HUES6 (cell line): ENCODE measurements around the gene HDDC3.
"Not testable (repeated sequence)": the region's sequence is repeated elsewhere in the genome, so short reads cannot be mapped to it uniquely, and the experiment has no call there.

Experiments
- H3K27ac ChIP-seq: 2 replicates; pipeline ENCODE4 v1.7.0; 2013; ENCODE audit warnings: low read depth, mild to moderate bottlenecking, low read length, inconsistent platforms
- H3K27me3 ChIP-seq: 2 replicates; pipeline ENCODE4 v1.6.1; 2013; ENCODE audit warnings: low read length; ENCODE audit not compliant: control insufficient read depth, insufficient read depth
- H3K36me3 ChIP-seq: 2 replicates; pipeline ENCODE4 v1.6.1; 2013; ENCODE audit warnings: low read length; ENCODE audit not compliant: control insufficient read depth, insufficient read depth
- H3K4me1 ChIP-seq: 2 replicates; pipeline ENCODE4 v1.6.1; 2013; ENCODE audit warnings: low read length; ENCODE audit not compliant: control insufficient read depth, insufficient read depth
- H3K4me3 ChIP-seq: 2 replicates; pipeline ENCODE4 v1.5.1; 2013; ENCODE audit warnings: low read depth, low read length
- H3K9ac ChIP-seq: one replicate; pipeline ENCODE4 v1.6.1; 2013; ENCODE audit warnings: mild to moderate bottlenecking, low read length
- H3K9me3 ChIP-seq: 2 replicates; pipeline ENCODE4 v1.6.1; 2013; ENCODE audit warnings: low read depth, low read length; ENCODE audit not compliant: control insufficient read depth, insufficient read depth

Gene HDDC3

DNA sequence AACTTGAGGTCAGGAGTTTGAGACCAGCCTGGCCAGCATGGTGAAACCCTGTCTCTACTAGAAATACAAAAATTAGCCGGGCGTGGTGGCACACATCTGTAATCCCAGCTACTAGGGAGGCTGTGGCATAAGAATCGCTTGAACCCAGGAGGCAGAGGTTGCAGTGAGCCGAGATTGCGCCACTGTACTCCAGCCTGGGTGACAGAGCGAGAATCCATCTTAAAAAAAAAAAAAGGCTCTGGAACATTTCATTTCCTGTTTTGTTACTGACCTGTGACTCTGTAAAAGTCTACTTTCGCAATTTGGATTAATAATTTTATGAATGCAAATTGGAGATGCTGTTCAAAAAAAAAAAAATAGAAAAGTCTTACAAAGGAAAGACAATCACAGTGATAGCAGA, 4.2 kb downstream of the HDDC3 start:
- H3K9ac ChIP-seq, H3K27me3 ChIP-seq, H3K9me3 ChIP-seq, H3K4me3 ChIP-seq, H3K4me1 ChIP-seq, H3K36me3 ChIP-seq, H3K27ac ChIP-seq: not testable (repeated sequence)

DNA sequence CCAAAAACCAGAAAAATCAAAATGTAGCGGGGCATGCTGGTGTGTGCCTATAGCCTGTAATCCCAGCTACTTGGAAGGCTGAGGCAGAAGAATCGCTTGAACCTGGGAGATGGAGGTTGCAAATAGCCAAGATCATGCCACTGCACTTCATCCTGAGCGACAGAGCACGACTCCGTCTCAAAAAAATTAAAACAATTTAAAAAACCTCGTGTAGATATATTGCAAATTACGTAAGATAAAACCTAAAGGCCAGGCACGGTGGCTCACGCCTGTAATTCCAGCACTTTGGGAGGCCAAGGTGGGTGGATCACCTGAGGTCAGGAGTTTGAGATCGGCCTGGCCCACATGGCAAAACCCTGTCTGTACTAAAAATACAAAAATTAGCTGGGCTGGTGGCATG, 5.6 kb downstream of the HDDC3 start:
- H3K4me3 ChIP-seq, H3K9ac ChIP-seq, H3K4me1 ChIP-seq, H3K27ac ChIP-seq, H3K36me3 ChIP-seq, H3K27me3 ChIP-seq, H3K9me3 ChIP-seq: not testable (repeated sequence)

DNA sequence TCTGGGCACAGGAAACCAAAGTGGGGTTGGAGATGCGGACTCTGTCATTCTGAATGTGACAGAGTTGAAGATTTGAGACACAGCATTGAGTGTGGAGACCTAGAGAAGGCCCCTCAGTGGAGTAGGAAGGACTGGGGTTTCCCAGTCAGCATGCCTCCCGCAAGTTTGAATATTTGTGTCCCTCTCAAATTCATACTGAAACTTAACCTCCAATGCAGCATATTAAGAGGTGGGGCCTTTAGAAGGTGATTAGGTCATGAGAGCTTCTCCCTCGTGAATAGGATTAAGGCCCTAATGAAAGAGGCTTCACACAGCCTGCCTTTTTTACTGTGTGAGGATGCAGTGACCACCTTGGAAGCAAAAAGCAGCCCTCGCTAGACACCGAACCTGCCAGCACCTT, 8.0 kb downstream of the HDDC3 start:
- no peaks in the 10 kb centered on the region for H3K9me3 ChIP-seq
- no peaks in the 10 kb centered on the region for H3K27me3 ChIP-seq
- H3K27ac ChIP-seq, result no peak overlapping the region
- H3K4me3 ChIP-seq, result no peak overlapping the region
- no peaks in the 10 kb centered on the region for H3K4me1 ChIP-seq
- H3K36me3 ChIP-seq, result peaks cover 12% of the 10 kb centered on the region; the same call in 1 of the 2 replicates
- no peak overlapping the region for H3K9ac ChIP-seq

DNA sequence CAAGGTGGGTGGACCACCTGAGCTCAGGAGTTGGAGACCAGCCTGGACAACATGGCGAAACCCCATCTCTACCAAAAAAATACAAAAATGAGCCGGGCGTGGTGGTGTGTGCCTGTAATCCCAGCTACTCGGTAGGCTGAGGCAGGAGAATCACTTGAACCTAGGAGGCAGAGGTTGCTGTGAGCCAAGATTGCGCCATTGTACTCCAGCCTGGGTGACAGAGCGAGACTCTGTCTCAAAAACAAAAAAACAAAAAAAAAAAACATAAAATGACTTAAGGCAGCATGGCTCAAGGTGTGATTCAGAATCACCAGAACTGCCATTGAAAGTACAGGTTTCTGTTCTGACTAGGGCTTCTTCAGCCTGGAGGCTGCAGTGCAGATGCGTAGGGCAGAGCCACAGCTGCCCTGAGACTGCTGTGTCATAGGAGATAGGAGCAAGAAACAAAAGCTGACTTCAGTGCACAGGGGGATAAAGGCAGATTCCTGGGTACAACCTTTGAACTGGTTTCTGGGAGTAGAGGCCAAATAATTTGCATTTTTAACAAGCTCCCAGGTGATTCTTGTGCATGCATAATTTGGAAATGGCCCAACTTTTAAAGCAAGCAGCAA, 9.5 kb downstream of the HDDC3 start:
- not testable (repeated sequence) for H3K27me3 ChIP-seq, H3K9ac ChIP-seq, H3K4me3 ChIP-seq, H3K9me3 ChIP-seq, H3K27ac ChIP-seq, H3K4me1 ChIP-seq
- H3K36me3 ChIP-seq, result peaks cover 25% of the 10 kb centered on the region

DNA sequence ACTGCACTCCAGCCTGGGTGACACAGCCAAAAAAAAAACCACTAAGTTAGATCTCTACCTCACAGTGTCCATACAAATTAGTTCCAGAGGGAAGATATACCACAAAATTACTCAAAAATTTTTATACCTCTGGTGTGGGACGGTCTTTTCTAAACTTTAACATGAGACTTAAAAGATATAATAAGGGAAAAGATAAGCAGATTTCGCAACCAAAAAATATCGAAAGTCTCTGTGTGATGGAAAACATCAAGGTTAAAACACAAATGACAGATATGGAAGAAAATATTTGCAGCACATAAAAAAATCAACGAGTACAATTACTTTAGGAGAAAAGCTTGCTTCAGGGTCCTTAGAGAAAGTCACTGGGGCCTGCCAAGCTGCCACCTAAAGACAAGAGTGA, 10.5 kb downstream of the HDDC3 start:
- no peak overlapping the region for H3K4me3 ChIP-seq
- H3K36me3 ChIP-seq, result peaks cover 32% of the 10 kb centered on the region
- H3K9me3 ChIP-seq, result no peaks in the 10 kb centered on the region
- H3K9ac ChIP-seq, result no peak overlapping the region
- no peaks in the 10 kb centered on the region for H3K4me1 ChIP-seq
- H3K27ac ChIP-seq, result no peak overlapping the region
- no peaks in the 10 kb centered on the region for H3K27me3 ChIP-seq

DNA sequence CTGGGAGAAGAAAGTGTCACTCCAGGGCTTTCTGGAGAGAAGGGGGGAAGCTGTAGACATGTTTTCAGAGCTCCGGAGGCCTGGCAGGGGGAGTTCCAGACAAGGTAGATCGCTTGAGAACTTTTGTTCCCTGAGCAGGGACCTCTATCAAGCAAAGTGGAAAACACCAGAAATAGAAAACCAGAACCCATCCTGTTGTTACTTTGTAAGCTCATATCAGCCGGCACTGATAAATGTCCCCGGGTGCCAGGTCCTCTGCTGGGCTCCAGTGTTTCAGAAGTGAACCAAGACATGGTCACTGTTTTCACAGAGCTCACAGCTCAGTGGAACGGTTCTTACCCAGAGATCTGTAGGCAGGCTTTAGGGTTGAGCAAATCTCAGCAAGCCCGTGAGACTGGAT, 13.5 kb downstream of the HDDC3 start:
- Histone ChIP-seq H3K9me3 (no peaks in the 10 kb centered on the region), H3K9ac (no peak overlapping the region), H3K27me3 (no peaks in the 10 kb centered on the region), H3K27ac (no peak overlapping the region), H3K4me1 (peaks cover 9% of the 10 kb centered on the region; the same call in 1 of the 2 replicates), H3K36me3 (peaks cover 45% of the 10 kb centered on the region), H3K4me3 (no peak overlapping the region)

DNA sequence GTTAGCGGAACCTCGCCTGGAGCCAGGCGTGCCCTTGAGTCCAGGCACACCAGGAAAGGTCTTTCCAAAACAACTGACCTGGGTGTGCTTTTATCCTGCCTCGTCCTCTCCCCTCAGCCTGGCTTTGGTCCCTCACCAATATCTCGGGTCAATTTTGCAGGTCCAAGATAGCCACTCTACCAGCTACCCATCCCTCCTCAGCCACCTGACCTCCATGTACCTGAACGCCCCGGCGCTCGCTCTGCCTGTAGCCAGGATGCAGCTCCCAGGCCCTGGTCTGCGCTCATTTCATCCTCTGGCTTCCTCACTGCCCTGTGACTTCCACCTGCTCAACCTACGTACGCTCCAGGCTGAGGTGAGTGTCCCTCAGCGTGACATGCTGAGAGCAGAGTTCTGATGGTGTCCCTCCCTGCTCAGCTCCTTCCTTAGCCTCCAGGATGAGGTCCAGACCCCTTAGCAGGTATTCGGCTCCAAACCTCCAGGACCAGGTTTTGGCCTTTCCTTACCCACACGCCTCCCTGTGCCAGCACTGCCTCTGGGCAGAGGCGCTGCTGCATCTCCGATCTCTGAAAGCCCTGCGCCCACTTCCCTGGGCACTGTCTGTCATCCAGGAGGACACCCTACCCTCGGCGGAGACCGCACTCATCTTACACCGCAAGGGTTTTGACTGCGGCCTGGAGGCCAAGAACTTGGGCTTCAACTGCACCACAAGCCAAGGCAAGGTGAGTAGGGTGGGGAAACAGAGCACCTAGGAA, 14.1 kb downstream of the HDDC3 start:
- H3K4me3 ChIP-seq, result no peak overlapping the region
- no peak overlapping the region for H3K9ac ChIP-seq
- H3K36me3 ChIP-seq, result peaks cover 51% of the 10 kb centered on the region
- no peak overlapping the region for H3K27ac ChIP-seq
- H3K4me1 ChIP-seq, result peaks cover 9% of the 10 kb centered on the region; the same call in 1 of the 2 replicates
- H3K9me3 ChIP-seq, result no peaks in the 10 kb centered on the region
- no peaks in the 10 kb centered on the region for H3K27me3 ChIP-seq

DNA sequence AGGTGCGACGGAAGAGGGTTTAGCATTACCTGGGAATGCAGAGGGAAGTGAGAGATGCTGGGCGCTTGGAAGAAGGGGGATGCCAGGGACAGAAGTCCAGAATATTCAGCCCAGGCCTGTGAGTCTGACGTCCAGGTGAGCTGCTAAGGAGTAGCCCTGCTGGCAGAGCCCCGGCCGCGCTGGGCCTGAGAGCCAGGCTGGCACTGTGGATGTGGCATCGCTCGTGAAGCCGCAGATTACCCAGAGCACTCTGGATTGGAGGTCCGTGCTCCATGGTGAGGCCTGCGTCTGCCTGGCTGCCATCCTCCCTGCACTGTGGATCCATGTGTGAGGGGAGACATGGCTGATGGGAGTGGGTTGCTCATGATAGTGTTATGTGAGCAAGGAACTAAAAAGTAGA, 14.8 kb downstream of the HDDC3 start:
- no peaks in the 10 kb centered on the region for H3K27me3 ChIP-seq
- H3K36me3 ChIP-seq, result peaks cover 58% of the 10 kb centered on the region
- no peaks in the 10 kb centered on the region for H3K9me3 ChIP-seq
- H3K27ac ChIP-seq, result no peak overlapping the region
- no peak overlapping the region for H3K4me3 ChIP-seq
- H3K9ac ChIP-seq, result no peak overlapping the region
- H3K4me1 ChIP-seq, result peaks cover 9% of the 10 kb centered on the region; the same call in 1 of the 2 replicates

DNA sequence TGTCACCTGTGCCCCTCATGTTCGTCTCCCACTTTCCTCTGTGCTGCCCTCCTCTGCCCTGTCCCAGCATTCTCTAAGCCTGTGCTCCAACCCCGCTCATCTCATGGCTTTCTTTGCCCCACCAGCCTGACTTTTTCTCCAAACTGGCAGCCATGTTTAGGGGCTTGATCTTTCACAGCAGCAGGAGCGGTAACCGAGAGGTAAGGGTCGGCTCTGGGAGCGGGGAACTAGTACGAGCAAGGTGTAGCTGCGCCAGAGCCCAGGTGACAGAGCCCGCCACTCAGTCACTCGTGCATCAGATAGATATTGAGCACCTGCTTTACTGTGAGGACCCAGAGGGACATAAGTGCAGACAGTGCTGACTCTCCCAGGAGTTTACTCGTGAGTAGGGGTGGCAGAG, 15.9 kb downstream of the HDDC3 start:
- Histone ChIP-seq H3K4me1 (peaks cover 9% of the 10 kb centered on the region; the same call in 1 of the 2 replicates), H3K9me3 (no peaks in the 10 kb centered on the region), H3K4me3 (no peak overlapping the region), H3K27me3 (no peaks in the 10 kb centered on the region), H3K36me3 (peaks cover 69% of the 10 kb centered on the region), H3K27ac (no peak overlapping the region), H3K9ac (no peak overlapping the region)

DNA sequence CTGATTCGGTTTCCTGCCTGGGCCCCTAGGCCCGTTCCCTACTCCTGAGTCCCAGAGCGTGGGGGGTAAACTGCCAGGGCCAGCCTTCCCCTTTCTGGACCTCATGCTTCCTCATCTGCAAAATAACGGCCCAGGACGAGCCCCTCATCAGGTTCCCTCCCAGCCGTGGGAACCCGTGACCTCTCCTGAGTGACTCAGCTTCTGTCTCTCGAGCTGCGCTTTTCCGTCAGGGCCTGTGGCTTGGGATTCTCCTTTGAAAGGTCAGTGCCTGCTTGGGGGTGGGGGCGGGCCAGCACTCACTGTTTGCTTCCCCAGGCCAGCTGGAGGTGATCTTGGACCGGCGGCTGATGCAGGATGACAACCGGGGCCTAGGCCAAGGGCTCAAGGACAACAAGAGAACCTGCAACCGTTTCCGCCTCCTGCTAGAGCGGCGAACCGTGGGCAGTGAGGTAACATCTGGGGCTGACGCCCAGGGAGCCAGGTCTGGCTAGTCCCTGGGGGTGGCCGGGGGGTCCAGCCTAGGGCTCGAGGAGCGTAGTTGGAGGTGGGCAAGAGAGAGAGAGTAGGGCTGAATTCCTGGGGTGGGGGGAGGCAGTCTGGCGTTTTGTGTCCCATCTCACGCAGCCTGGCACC, 16.4 kb downstream of the HDDC3 start:
- Histone ChIP-seq H3K27ac (no peak overlapping the region; the same call in 1 of the 2 replicates), H3K36me3 (peaks cover 74% of the 10 kb centered on the region), H3K4me1 (peaks cover 9% of the 10 kb centered on the region; the same call in 1 of the 2 replicates), H3K9ac (no peak overlapping the region), H3K27me3 (no peaks in the 10 kb centered on the region), H3K4me3 (no peak overlapping the region), H3K9me3 (no peaks in the 10 kb centered on the region)

DNA sequence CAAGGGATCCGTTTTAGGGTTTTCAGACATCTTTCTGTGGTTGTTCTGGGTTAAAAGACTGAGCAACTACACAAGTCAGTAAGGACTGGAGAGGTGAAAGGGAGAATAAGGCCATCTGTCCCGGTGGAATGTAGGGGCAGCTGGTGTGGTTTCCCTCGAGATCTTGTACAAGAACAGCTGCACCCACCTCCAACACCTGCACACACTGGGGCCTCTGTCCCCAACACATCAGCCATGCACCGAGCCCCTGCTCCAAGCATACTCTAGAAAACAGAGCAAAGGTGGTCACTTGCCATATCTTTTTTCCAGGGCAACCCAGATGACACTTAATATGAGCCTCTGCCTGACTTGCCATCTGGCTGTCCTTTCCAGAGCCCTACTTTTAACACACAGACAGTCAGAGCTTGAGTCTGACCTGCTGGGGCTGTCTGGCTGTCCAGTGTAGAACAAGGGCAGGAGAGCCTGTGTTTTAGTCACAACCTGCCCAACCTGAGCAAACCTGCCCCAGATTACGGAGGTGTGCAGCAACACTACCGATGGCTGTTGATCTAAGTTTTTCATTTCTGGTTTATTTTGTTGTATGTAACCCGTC, 17.0 kb downstream of the HDDC3 start:
- H3K4me1 ChIP-seq, result peaks cover 9% of the 10 kb centered on the region; the same call in 1 of the 2 replicates
- H3K27ac ChIP-seq, result no peak overlapping the region
- peaks cover 76% of the 10 kb centered on the region for H3K36me3 ChIP-seq
- no peaks in the 10 kb centered on the region for H3K27me3 ChIP-seq
- no peak overlapping the region for H3K9ac ChIP-seq
- H3K4me3 ChIP-seq, result no peak overlapping the region
- no peaks in the 10 kb centered on the region for H3K9me3 ChIP-seq
